Upper lobe of right lung (tissue), 1 donor: ENCODE measurements around the gene AARS2. TPM values are rescaled to one million over a fixed set of nuclear protein-coding genes. Genes with fewer than 3 reads are reported as not detected.
A peak's percentile ranks its signal among the peaks of the same experiment; 100 is the strongest.
"Not testable (repeated sequence)": the region's sequence is repeated elsewhere in the genome, so short reads cannot be mapped to it uniquely, and the experiment has no call there.

Experiments
- ATAC-seq: fragments of 200-7000 bp; cut with Tn5 transposase; one replicate; pipeline ENCODE4 v1.9.1; 2020; ENCODE audit warnings: mild to moderate bottlenecking, moderate library complexity
- DNase-seq: peaks from one replicate; pipeline ENCODE4 v3.0.0-alpha.2; 2020
- H3K27ac ChIP-seq: fragments of 200-600 bp; one replicate; pipeline ENCODE4 v1.8.0; 2022
- H3K27me3 ChIP-seq: fragments of 200-600 bp; one replicate; pipeline ENCODE4 v1.8.0; 2022; ENCODE audit warnings: mild to moderate bottlenecking
- H3K36me3 ChIP-seq: fragments of 200-600 bp; one replicate; pipeline ENCODE4 v1.8.0; 2022
- H3K4me1 ChIP-seq: fragments of 200-600 bp; one replicate; pipeline ENCODE4 v1.8.0; 2022
- H3K4me3 ChIP-seq: fragments of 200-600 bp; one replicate; pipeline ENCODE4 v1.8.0; 2022; ENCODE audit warnings: mild to moderate bottlenecking
- H3K9me3 ChIP-seq: fragments of 200-600 bp; one replicate; pipeline ENCODE4 v1.8.0; 2022
- intact Hi-C: fragments of 100-400 bp; cut with DNase I; formaldehyde crosslinking; loops from one replicate; pipeline ENCODE4 v1.11.0; 2022
- total RNA-seq: library from RNA; stranded (reverse); fragmentation: NEBNext Ultra II Directional; extraction: Animal tissue kit (Norgen Biotek cat#: 25700); gene quantifications from one replicate; pipeline ENCODE4 v1.2.1, GENCODE V29; 2021
- TF ChIP-seq, protein P1 (sequence below): fragments of 200-600 bp; IDR thresholded peaks from one replicate; pipeline ENCODE4 v1.8.0; 2022; ENCODE audit warnings: antibody characterized with exemption
- donor health status: DM: no; HTN: yes; CAD: no; lungs with severe emphysema.

AARS2 gene
- total RNA-seq, 1 donor from 2014 or later, result 11.8 TPM

GRCh38 chr6:44335631-44336030 lies 22.5 kb upstream of the AARS2 start:
- no peaks in the 10 kb centered on the region for H3K9me3 ChIP-seq
- H3K27me3 ChIP-seq, result peaks cover 11% of the 10 kb centered on the region
- H3K4me3 ChIP-seq, result no peak overlapping the region
- no peaks in the 10 kb centered on the region for H3K36me3 ChIP-seq
- intact Hi-C loops, result no loop called here
- no peaks in the 10 kb centered on the region for H3K4me1 ChIP-seq
- TF ChIP-seq, protein P1, sequence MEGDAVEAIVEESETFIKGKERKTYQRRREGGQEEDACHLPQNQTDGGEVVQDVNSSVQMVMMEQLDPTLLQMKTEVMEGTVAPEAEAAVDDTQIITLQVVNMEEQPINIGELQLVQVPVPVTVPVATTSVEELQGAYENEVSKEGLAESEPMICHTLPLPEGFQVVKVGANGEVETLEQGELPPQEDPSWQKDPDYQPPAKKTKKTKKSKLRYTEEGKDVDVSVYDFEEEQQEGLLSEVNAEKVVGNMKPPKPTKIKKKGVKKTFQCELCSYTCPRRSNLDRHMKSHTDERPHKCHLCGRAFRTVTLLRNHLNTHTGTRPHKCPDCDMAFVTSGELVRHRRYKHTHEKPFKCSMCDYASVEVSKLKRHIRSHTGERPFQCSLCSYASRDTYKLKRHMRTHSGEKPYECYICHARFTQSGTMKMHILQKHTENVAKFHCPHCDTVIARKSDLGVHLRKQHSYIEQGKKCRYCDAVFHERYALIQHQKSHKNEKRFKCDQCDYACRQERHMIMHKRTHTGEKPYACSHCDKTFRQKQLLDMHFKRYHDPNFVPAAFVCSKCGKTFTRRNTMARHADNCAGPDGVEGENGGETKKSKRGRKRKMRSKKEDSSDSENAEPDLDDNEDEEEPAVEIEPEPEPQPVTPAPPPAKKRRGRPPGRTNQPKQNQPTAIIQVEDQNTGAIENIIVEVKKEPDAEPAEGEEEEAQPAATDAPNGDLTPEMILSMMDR, result no peak
- DNase-seq (no peak), ATAC-seq (no peak)
- no peak overlapping the region for H3K27ac ChIP-seq

GRCh38 chr6:44333942-44334341 lies 20.8 kb upstream of the AARS2 start:
- TF ChIP-seq, protein P1, result no peak
- Histone ChIP-seq H3K27me3 (peaks cover 20% of the 10 kb centered on the region), H3K4me3 (no peak overlapping the region), H3K36me3 (no peaks in the 10 kb centered on the region), H3K27ac (no peak overlapping the region), H3K4me1 (no peaks in the 10 kb centered on the region), H3K9me3 (no peaks in the 10 kb centered on the region)
- DNase-seq, result no peak
- peak; percentile 50 for ATAC-seq
- intact Hi-C loops, result no loop called here

DNA sequence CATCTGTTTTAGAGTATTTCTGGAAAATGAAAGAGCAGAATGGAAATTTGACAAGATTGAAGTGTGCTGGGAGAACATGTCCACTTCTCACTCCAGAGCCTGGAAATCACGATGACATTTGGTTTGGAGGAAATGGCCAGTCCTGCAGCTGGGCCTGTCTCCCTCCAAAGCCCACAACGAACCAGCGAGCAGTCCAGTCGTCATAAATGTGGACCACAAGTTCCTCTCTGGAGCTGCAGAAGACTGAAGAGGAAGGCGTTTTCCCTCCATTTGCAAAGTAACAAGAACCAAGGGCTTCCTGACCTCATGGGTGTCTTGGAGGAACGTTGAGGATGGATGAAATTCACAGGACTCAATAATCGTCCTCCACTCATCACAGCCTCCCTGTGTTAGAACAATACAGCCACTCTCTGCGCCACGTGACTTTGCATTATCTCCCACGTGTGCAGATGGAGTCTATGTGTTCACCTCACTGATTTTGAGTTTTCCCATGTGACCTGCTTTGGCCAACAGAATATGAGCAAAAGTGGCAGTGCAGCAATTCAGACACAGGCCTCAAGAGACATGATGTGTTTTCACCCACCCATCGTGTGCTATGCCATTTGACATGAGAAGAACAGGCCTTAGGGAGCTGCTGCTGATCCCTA lies 20.2 kb upstream of the AARS2 start:
- ATAC-seq (peak; percentile 61), DNase-seq (no peak)
- no peak overlapping the region for H3K4me3 ChIP-seq
- no peaks in the 10 kb centered on the region for H3K4me1 ChIP-seq
- H3K36me3 ChIP-seq, result no peaks in the 10 kb centered on the region
- H3K27me3 ChIP-seq, result peaks cover 20% of the 10 kb centered on the region
- intact Hi-C loops, result no loop called here
- no peaks in the 10 kb centered on the region for H3K9me3 ChIP-seq
- TF ChIP-seq, protein P1, result no peak
- H3K27ac ChIP-seq, result no peak overlapping the region

- TF ChIP-seq, protein P1, result no peak
- peaks cover 20% of the 10 kb centered on the region for H3K27me3 ChIP-seq
- intact Hi-C loops, result no loop called here
- no peaks in the 10 kb centered on the region for H3K9me3 ChIP-seq
- H3K4me1 ChIP-seq, result no peaks in the 10 kb centered on the region
- ATAC-seq (peak; percentile 51), DNase-seq (no peak)
- H3K4me3 ChIP-seq, result no peak overlapping the region
- no peaks in the 10 kb centered on the region for H3K36me3 ChIP-seq
- H3K27ac ChIP-seq, result no peak overlapping the region
These were observed 19.4 kb upstream of the AARS2 start for GRCh38 chr6:44332585-44332984.

GRCh38 chr6:44329858-44330257 lies 16.7 kb upstream of the AARS2 start:
- H3K27ac ChIP-seq, result no peak overlapping the region
- ATAC-seq (no peak), DNase-seq (no peak)
- H3K9me3 ChIP-seq, result no peaks in the 10 kb centered on the region
- no peaks in the 10 kb centered on the region for H3K36me3 ChIP-seq
- TF ChIP-seq, protein P1, result no peak
- H3K4me3 ChIP-seq, result no peak overlapping the region
- intact Hi-C loops, result no loop called here
- H3K27me3 ChIP-seq, result peaks cover 20% of the 10 kb centered on the region
- no peaks in the 10 kb centered on the region for H3K4me1 ChIP-seq

GRCh38 chr6:44328203-44328602 lies 15.1 kb upstream of the AARS2 start:
- H3K27ac ChIP-seq, H3K36me3 ChIP-seq, H3K9me3 ChIP-seq, DNase-seq, H3K4me1 ChIP-seq, intact Hi-C loops, H3K4me3 ChIP-seq, ATAC-seq: not testable (repeated sequence)
- peaks cover 20% of the 10 kb centered on the region for H3K27me3 ChIP-seq
